Esophagus mucosa (tissue), 1 donor: ENCODE results near the gene MCEMP1. TPM values are rescaled to one million over a fixed set of nuclear protein-coding genes. Genes with fewer than 3 reads are reported as not detected.
"Not testable (repeated sequence)": the region's sequence is repeated elsewhere in the genome, so short reads cannot be mapped to it uniquely, and the experiment has no call there.

Experiments used
- ATAC-seq: fragments of 200-7000 bp; cut with Tn5 transposase; one replicate; pipeline ENCODE4 v1.9.1; 2020
- total RNA-seq: library from RNA; stranded (reverse); gene quantifications from one replicate; pipeline ENCODE4 v1.2.4, GENCODE V29; 2023
- donor health status: DM: yes; HTN: yes; CAD: no.

The MCEMP1 gene
- total RNA-seq, 1 donor from 2014 or later: 0.24 TPM

GRCh38 chr19:7643629-7644549 lies 33.0 kb upstream of the MCEMP1 start:
- ATAC-seq: not testable (repeated sequence)

- ATAC-seq: no peak
Observed at GRCh38 chr19:7644550-7644877, 32.4 kb upstream of the MCEMP1 start.

GRCh38 chr19:7645163-7645562 lies 31.7 kb upstream of the MCEMP1 start:
- ATAC-seq: no peak

GRCh38 chr19:7645656-7646425 lies 31.0 kb upstream of the MCEMP1 start:
- ATAC-seq: no peak

- ATAC-seq: no peak
Observed at GRCh38 chr19:7646426-7646700, 30.5 kb upstream of the MCEMP1 start.

GRCh38 chr19:7647156-7647555 lies 29.7 kb upstream of the MCEMP1 start:
- ATAC-seq: no peak

- no peak for ATAC-seq
Observed at GRCh38 chr19:7648265-7649014, 28.4 kb upstream of the MCEMP1 start.

GRCh38 chr19:7650148-7650547 lies 26.7 kb upstream of the MCEMP1 start:
- ATAC-seq: no peak

GRCh38 chr19:7652061-7652641 lies 24.7 kb upstream of the MCEMP1 start:
- ATAC-seq: peak; percentile 82

GRCh38 chr19:7654401-7654800 lies 22.5 kb upstream of the MCEMP1 start:
- no peak for ATAC-seq

- ATAC-seq: no peak
Observed at GRCh38 chr19:7655581-7655980, 21.3 kb upstream of the MCEMP1 start.

GRCh38 chr19:7657131-7657751 lies 19.6 kb upstream of the MCEMP1 start:
- peak; percentile 48 for ATAC-seq

GRCh38 chr19:7658219-7658686 lies 18.6 kb upstream of the MCEMP1 start:
- no peak for ATAC-seq

GRCh38 chr19:7661744-7662538 lies 14.9 kb upstream of the MCEMP1 start:
- ATAC-seq: no peak

- ATAC-seq: no peak
Observed at GRCh38 chr19:7662657-7663056, 14.2 kb upstream of the MCEMP1 start.

- ATAC-seq: no peak
Observed at GRCh38 chr19:7663706-7664105, 13.2 kb upstream of the MCEMP1 start.

- no peak for ATAC-seq
Observed at GRCh38 chr19:7665076-7665475, 11.8 kb upstream of the MCEMP1 start.

- no peak for ATAC-seq
Observed at GRCh38 chr19:7668842-7669241, 8.0 kb upstream of the MCEMP1 start, which contains the start of gene RETN. Gene RETN (plus strand): TSS chr19:7669049. CDS start chr19:7669327, 278 bp downstream.

- no peak for ATAC-seq
Observed at GRCh38 chr19:7669641-7670040, 7.2 kb upstream of the MCEMP1 start.

- no peak for ATAC-seq
Observed at GRCh38 chr19:7670150-7670783, 6.6 kb upstream of the MCEMP1 start.

- ATAC-seq: no peak
Observed at GRCh38 chr19:7670790-7671189, 6.1 kb upstream of the MCEMP1 start.
